ENCODE results near the gene EIF4H. TPM values are rescaled to one million over a fixed set of nuclear protein-coding genes. Genes with fewer than 3 reads are reported as not detected.

The EIF4H gene
- total and polyA plus RNA-seq, 9 of the 15 experiments (the other 6 are each of a cell fraction or from before 2014, with no cell fraction given): 11.0 to 435 (median 319) TPM

GRCh38 chr7:74236284-74236683 is 62.1 kb downstream of the EIF4H start:
- intact Hi-C loops (cut with micrococcal nuclease) (no loop called here), in situ Hi-C loops (cut with MboI) (no loop called here)
- Histone ChIP-seq H3K9me3 (replicated peaks; ENCODE audit: control insufficient read depth, insufficient read depth, low read depth, low read length) (no peaks in the 10 kb centered on the region), H4K20me1 (replicated peaks; ENCODE audit: control insufficient read depth, insufficient read depth, low read length) (peaks cover 20% of the 10 kb centered on the region; the same call in 1 of the 2 replicates), H3K9ac (ENCODE audit: insufficient read depth in 1 of 2, low read depth in 2 of 2, low read length in 2 of 2) (no peak overlapping the region), H3K36me3 (ENCODE audit: control insufficient read depth, insufficient read depth, low read length) (peaks cover 95% of the 10 kb centered on the region), H3K4me3 (no peak overlapping the region), H3K27ac (ENCODE audit: extremely low read depth, low read depth, low read length) (peak overlapping the region; percentile 23; the same call in 1 of the 3 replicates), H3K9me1 (ENCODE audit: control insufficient read depth, insufficient read depth, low read length) (no peaks in the 10 kb centered on the region), H3K27me3 (ENCODE audit: control insufficient read depth in 2 of 2, insufficient read depth in 2 of 2, low read length in 2 of 2) (no peaks in the 10 kb centered on the region), H3K79me2 (ENCODE audit: control insufficient read depth, insufficient read depth, low read length) (no peaks in the 10 kb centered on the region), H3K4me1 (replicated peaks in 1 of 2; ENCODE audit: control insufficient read depth in 2 of 2, insufficient read depth in 2 of 2, low read length in 2 of 2) (peaks cover 0 to 9% of the 10 kb centered on the region in 2 experiments; a peak in 4 of 5 replicates), H3K4me2 (ENCODE audit: insufficient read depth, low read length) (no peak overlapping the region), H2AFZ (ENCODE audit: low read depth, low read length) (no peak overlapping the region)
- no peak for FAIRE-seq
- POLR2A ChIA-PET: interaction anchor here (0.6 to 1.9 kb wide), 4 partner anchors 9 to 489 kb away, joined by 3 to 5 read pairs (median 5); no protein-coding TSS in a partner anchor
- 98% methylated on average over 3 of the region's 3 CpGs for WGBS (ENCODE audit: insufficient coverage, low coverage, missing lambda C conversion rate)
- ATAC-seq: no peak; the same call in 2 of the 3 replicates
- CTCF ChIA-PET (ENCODE audit: low intra/inter-chr PET ratio): no interaction called here
- BruUV-seq (replicated peaks): no TSS peak
- TF ChIP-seq ZNF707 (CRISPR knock-in tag; conservative IDR thresholded peaks at IDR 0.05): no peak
- no peak for TF ChIP-seq MXI1 (IDR thresholded peaks at IDR 0.05; ENCODE audit: low read depth, low read length)
- TF ChIP-seq NCOA1 (IDR thresholded peaks at IDR 0.05; ENCODE audit: low read depth): no peak
- TF ChIP-seq ZNF133 (CRISPR knock-in tag; IDR thresholded peaks at IDR 0.05): no peak
- no peak for TF ChIP-seq ZNF232 (CRISPR knock-in tag; IDR thresholded peaks at IDR 0.05)
- no peak for TF ChIP-seq HMBOX1 (IDR thresholded peaks at IDR 0.05)
- TF ChIP-seq SMAD3 (CRISPR knock-in tag; conservative IDR thresholded peaks at IDR 0.05): no peak
- TF ChIP-seq ELK1 (CRISPR knock-in tag; IDR thresholded peaks at IDR 0.05): no peak
- TF ChIP-seq ZNF263 (CRISPR knock-in tag; IDR thresholded peaks at IDR 0.05; ENCODE audit: borderline replicate concordance): no peak
- DNase-seq (ENCODE audit: extremely low read depth in 1 of 4, low spot score in 3 of 4): peak in 2 of 4 experiments; percentile 10 to 22

Measured in K562 (cell line).